ENCODE data around the gene HIVEP2. TPM values are rescaled to one million over a fixed set of nuclear protein-coding genes. Genes with fewer than 3 reads are reported as not detected.

HIVEP2 gene
- total and polyA plus RNA-seq, 4 donors = 3.0 to 23.8 (median 11.2) TPM

DNA sequence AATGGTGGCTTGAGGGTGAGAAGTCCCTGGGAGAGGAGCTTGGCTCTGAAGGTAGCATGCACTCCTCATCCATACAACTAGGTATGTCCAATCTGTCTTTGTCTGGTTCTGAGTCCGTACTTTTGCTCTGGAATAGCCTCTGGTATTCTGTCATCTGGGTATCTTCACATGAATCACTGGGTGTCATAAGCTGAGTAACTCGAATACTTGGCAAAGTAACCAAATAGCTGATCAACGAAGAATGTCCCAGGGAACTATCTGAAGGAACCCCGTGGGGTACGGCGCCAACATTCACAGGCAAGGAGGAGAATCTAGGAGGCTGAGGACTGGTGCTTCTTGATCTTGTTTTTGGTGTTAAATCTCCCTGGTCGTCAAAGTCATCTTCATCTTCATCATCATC, 184.8 kb downstream of the HIVEP2 start:
- Histone ChIP-seq H3K36me3 (ENCODE audit: control insufficient read depth in 4 of 4, insufficient read depth in 4 of 4, low read length in 4 of 4) (peaks cover 8 to 25% (median 19%) of the 10 kb centered on the region in 4 donors), H3K9me3 (ENCODE audit: control insufficient read depth in 4 of 4, insufficient read depth in 3 of 4, low read length in 3 of 4) (peaks cover 0 to 1% (median 0%) of the 10 kb centered on the region in 4 donors), H3K27ac (ENCODE audit: low read depth in 1 of 2, low read length in 1 of 2) (no peak overlapping the region), H3K27me3 (ENCODE audit: control insufficient read depth in 3 of 3, insufficient read depth in 3 of 3, low read length in 2 of 3) (no peaks in the 10 kb centered on the region), H3K4me3 (no peak overlapping the region), H3K4me1 (ENCODE audit: control insufficient read depth in 5 of 5, insufficient read depth in 5 of 5, low read length in 5 of 5) (peaks cover 0 to 5% (median 0%) of the 10 kb centered on the region in 5 donors), H3K9ac (ENCODE audit: insufficient read depth in 1 of 2, low read length in 2 of 2) (no peak overlapping the region)
- WGBS, 2 donors = 94 to 98% methylated on average over 7 of the region's 7 CpGs
- ATAC-seq (ENCODE audit: insufficient read depth, low FRiP score) (no peak), DNase-seq (no peak)
- TF ChIP-seq, protein P1, sequence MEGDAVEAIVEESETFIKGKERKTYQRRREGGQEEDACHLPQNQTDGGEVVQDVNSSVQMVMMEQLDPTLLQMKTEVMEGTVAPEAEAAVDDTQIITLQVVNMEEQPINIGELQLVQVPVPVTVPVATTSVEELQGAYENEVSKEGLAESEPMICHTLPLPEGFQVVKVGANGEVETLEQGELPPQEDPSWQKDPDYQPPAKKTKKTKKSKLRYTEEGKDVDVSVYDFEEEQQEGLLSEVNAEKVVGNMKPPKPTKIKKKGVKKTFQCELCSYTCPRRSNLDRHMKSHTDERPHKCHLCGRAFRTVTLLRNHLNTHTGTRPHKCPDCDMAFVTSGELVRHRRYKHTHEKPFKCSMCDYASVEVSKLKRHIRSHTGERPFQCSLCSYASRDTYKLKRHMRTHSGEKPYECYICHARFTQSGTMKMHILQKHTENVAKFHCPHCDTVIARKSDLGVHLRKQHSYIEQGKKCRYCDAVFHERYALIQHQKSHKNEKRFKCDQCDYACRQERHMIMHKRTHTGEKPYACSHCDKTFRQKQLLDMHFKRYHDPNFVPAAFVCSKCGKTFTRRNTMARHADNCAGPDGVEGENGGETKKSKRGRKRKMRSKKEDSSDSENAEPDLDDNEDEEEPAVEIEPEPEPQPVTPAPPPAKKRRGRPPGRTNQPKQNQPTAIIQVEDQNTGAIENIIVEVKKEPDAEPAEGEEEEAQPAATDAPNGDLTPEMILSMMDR (IDR thresholded peaks at IDR 0.05; ENCODE audit: control extremely low read depth, extremely low read depth) = no peak

DNA sequence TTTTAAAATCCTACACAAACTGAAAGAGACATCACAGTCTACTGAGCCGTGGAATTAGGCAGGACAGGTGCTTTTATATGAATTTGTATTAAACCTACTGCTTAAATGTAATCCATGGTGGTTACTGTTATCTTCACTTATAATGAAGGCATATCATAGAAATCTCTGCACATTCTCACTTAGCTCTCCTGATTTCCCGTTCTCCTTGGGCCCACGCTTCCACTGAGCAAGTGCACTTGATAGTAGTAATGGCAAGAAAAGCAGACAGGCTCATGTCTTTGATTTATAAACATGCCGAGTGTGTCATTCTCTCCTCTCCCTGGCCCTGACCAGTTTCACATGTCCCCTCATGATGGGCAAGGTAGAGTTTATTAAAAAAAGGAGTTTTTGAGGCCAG, 186.3 kb downstream of the HIVEP2 start:
- WGBS, 2 donors = 96 to 98% methylated on average over 4 of the region's 4 CpGs
- TF ChIP-seq, protein P1 (IDR thresholded peaks at IDR 0.05; ENCODE audit: control extremely low read depth, extremely low read depth) = no peak
- H3K27me3 ChIP-seq (ENCODE audit: control insufficient read depth in 3 of 3, insufficient read depth in 3 of 3, low read length in 2 of 3) = no peaks in the 10 kb centered on the region
- peaks cover 0 to 5% (median 0%) of the 10 kb centered on the region in 5 donors for H3K4me1 ChIP-seq (ENCODE audit: control insufficient read depth in 5 of 5, insufficient read depth in 5 of 5, low read length in 5 of 5)
- DNase-seq (no peak), ATAC-seq (ENCODE audit: insufficient read depth, low FRiP score) (no peak)
- peaks cover 9 to 23% (median 19%) of the 10 kb centered on the region in 4 donors for H3K36me3 ChIP-seq (ENCODE audit: control insufficient read depth in 4 of 4, insufficient read depth in 4 of 4, low read length in 4 of 4)
- peaks cover 0 to 1% (median 0%) of the 10 kb centered on the region in 4 donors for H3K9me3 ChIP-seq (ENCODE audit: control insufficient read depth in 4 of 4, insufficient read depth in 3 of 4, low read length in 3 of 4)
- H3K27ac ChIP-seq (ENCODE audit: low read depth in 1 of 2, low read length in 1 of 2) = no peak overlapping the region
- H3K4me3 ChIP-seq = no peak overlapping the region
- H3K9ac ChIP-seq (ENCODE audit: insufficient read depth in 1 of 2, low read length in 2 of 2) = no peak overlapping the region

DNA sequence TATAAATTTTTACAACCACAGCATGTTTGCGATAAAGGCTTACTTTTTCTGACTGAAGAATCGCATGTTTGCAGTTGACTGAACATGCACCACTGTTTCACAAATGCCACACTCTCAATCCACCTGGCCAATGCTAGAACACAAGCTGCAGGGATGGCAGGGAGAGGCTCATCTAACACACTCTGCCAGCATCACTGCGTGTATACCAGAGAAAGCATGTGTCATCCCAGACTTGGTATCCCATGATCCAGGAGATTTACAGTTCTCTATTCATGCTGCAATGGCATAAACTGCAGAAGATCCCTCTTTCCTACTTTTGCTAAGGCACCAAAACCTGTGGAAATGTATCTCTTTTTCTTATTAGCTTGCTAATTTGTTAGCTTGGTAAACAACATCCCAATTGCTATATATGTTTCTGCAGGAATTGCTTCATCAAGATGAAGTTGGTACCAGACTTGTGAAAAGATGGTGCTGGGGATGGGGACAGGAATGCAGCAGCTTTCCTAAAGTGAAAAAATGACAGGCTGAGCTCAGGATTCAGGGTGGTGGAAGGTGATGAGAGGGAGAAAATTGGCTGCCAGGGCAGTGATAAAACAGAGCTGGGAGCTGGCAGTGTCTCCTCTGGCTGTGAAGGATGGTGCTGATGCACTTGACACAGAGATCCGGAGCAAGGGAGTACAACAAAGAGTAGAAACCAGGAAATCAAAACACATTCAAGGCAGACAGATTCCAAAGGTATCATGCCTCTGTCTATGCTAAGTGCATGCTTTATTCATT, 186.9 kb downstream of the HIVEP2 start:
- no peaks in the 10 kb centered on the region for H3K27me3 ChIP-seq (ENCODE audit: control insufficient read depth in 3 of 3, insufficient read depth in 3 of 3, low read length in 2 of 3)
- DNase-seq = no peak
- H3K4me1 ChIP-seq (ENCODE audit: control insufficient read depth in 5 of 5, insufficient read depth in 5 of 5, low read length in 5 of 5) = peaks cover 0 to 5% (median 0%) of the 10 kb centered on the region in 5 donors
- no peak overlapping the region for H3K27ac ChIP-seq (ENCODE audit: low read depth in 1 of 2, low read length in 1 of 2)
- 97 to 99% methylated on average over 4 of the region's 4 CpGs for WGBS, 2 donors
- peaks cover 0 to 1% (median 0%) of the 10 kb centered on the region in 4 donors for H3K9me3 ChIP-seq (ENCODE audit: control insufficient read depth in 4 of 4, insufficient read depth in 3 of 4, low read length in 3 of 4)
- H3K9ac ChIP-seq (ENCODE audit: insufficient read depth in 1 of 2, low read length in 2 of 2) = no peak overlapping the region
- TF ChIP-seq, protein P1 (IDR thresholded peaks at IDR 0.05; ENCODE audit: control extremely low read depth, extremely low read depth) = no peak
- H3K4me3 ChIP-seq = no peak overlapping the region
- peaks cover 12 to 27% (median 24%) of the 10 kb centered on the region in 4 donors for H3K36me3 ChIP-seq (ENCODE audit: control insufficient read depth in 4 of 4, insufficient read depth in 4 of 4, low read length in 4 of 4)
- ATAC-seq (ENCODE audit: insufficient read depth, low FRiP score) = no peak

All from lung (tissue), 12 donors.